ENCODE results near the gene CDH1. TPM values are rescaled to one million over a fixed set of nuclear protein-coding genes. Genes with fewer than 3 reads are reported as not detected.

Gene CDH1
- total RNA-seq, 4 donors from 2014 or later, result 17.9 to 32.9 (median 20.2) TPM

- H3K36me3 ChIP-seq, result peaks cover 0 to 100% (median 7%) of the 10 kb centered on the region in 3 donors
- H3K4me1 ChIP-seq, result no peaks in the 10 kb centered on the region
- H3K4me3 ChIP-seq, result no peak overlapping the region
- no peaks in the 10 kb centered on the region for H3K27me3 ChIP-seq
- peaks cover 0 to 2% (median 0%) of the 10 kb centered on the region in 4 donors for H3K9me3 ChIP-seq
- DNase-seq (ENCODE audit: low spot score in 2 of 2), result no peak
- no peak for TF ChIP-seq POLR2A (IDR thresholded peaks at IDR 0.05)
- no peak for TF ChIP-seq CTCF (IDR thresholded peaks at IDR 0.05)
- no peak for TF ChIP-seq EP300 (IDR thresholded peaks at IDR 0.05)
- 95 to 96% methylated on average over 4 of the region's 4 CpGs for WGBS, 2 donors
- H3K27ac ChIP-seq, result no peak overlapping the region
These were observed 138.8 kb downstream of the CDH1 start for GRCh38 chr16:68875871-68876270.

- H3K27me3 ChIP-seq, result no peaks in the 10 kb centered on the region
These were observed 146.6 kb downstream of the CDH1 start for GRCh38 chr16:68883685-68884084.

GRCh38 chr16:68884401-68884800 lies 147.3 kb downstream of the CDH1 start:
- no peak for DNase-seq (ENCODE audit: low spot score in 2 of 2)
- TF ChIP-seq POLR2A (IDR thresholded peaks at IDR 0.05), result no peak
- no peak for TF ChIP-seq CTCF (IDR thresholded peaks at IDR 0.05)
- TF ChIP-seq EP300 (IDR thresholded peaks at IDR 0.05), result no peak
- Histone ChIP-seq H3K4me1 (peaks cover 0 to 12% (median 6%) of the 10 kb centered on the region in 4 donors), H3K27ac (no peak overlapping the region), H3K4me3 (no peak overlapping the region), H3K9me3 (no peaks in the 10 kb centered on the region), H3K27me3 (no peaks in the 10 kb centered on the region), H3K36me3 (peaks cover 0 to 43% (median 3%) of the 10 kb centered on the region in 3 donors)
- 81 to 91% methylated on average over 1 of the region's 1 CpG for WGBS, 2 donors

More at GRCh38 chr16:68883685-68884084, 146.6 kb downstream of the CDH1 start:
- H3K9me3 ChIP-seq, result no peaks in the 10 kb centered on the region
- peaks cover 0 to 12% (median 6%) of the 10 kb centered on the region in 4 donors for H3K4me1 ChIP-seq
- DNase-seq (ENCODE audit: low spot score in 2 of 2), result no peak
- H3K36me3 ChIP-seq, result peaks cover 0 to 50% (median 3%) of the 10 kb centered on the region in 3 donors
- H3K4me3 ChIP-seq, result no peak overlapping the region
- WGBS, 2 donors, result 94 to 95% methylated on average over 6 of the region's 6 CpGs
- H3K27ac ChIP-seq, result no peak overlapping the region
- TF ChIP-seq POLR2A (IDR thresholded peaks at IDR 0.05) (no peak), EP300 (IDR thresholded peaks at IDR 0.05) (no peak), CTCF (IDR thresholded peaks at IDR 0.05) (no peak)

Small RNAs within 50 kb of the gene (small RNA-seq; reads per million reads assigned to genes)
- not detected for gene RNA5SP429

Other genes with a start within 250 kb of the CDH1 start
- gene ZFP90, start 198.0 kb upstream of the CDH1 start, total RNA-seq, result 10 to 100 TPM; 32.1 to 66.9 (median 48.2) TPM
- 10 to 100 TPM in 1 of 4 donors, 1 to 10 TPM in 3; 1.2 to 15.9 (median 2.5) TPM for gene CDH3, start 92.0 kb upstream of the CDH1 start, total RNA-seq
- 10 to 100 TPM; 18.4 to 36.0 (median 23.3) TPM for gene TANGO6, start 106.2 kb downstream of the CDH1 start, total RNA-seq

All from tibial nerve (tissue), 4 donors.